Measurements from ENCODE around the gene LRP1B. TPM values are rescaled to one million over a fixed set of nuclear protein-coding genes. Genes with fewer than 3 reads are reported as not detected.

Gene LRP1B
- total and polyA plus RNA-seq, 2 of the 8 experiments (the other 6 are each of a cell fraction or from before 2014, with no cell fraction given) = 0.03 TPM; not detected in 1

DNA sequence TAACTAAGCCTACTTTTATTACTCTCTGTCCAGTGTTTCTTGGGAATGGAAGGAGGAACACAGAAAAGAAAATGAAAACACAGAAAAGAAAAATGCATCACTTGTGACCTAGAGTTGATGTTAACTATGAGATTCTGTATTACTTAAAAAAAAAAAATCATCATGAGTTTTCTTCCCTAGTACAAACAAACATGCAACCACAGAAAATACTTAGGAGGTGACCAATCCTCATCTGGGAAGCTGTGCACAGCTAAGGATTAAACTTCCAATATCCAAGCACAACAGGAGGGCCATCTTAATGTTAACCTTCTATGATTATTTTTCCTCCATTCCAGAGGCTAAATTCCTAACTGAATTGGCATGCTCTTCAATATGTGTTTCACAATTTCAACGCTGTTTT is 1140.4 kb downstream of the LRP1B start (continued):
- TF ChIP-seq SIRT6 (IDR thresholded peaks at IDR 0.05; ENCODE audit: low read length) = no peak
- TF ChIP-seq SP4 (IDR thresholded peaks at IDR 0.05; ENCODE audit: low read length) = no peak
- no peak for TF ChIP-seq HDAC2 (IDR thresholded peaks at IDR 0.05; ENCODE audit: borderline replicate concordance in 1 of 2, low read depth in 2 of 2, low read length in 2 of 2)
- no peak for TF ChIP-seq ASH2L (IDR thresholded peaks at IDR 0.05; ENCODE audit: low read length)

Data from H1 (cell line).